H1 (cell line): Measurements from ENCODE around the gene RBM4. TPM values are rescaled to one million over a fixed set of nuclear protein-coding genes. Genes with fewer than 3 reads are reported as not detected.

ENCODE experiments used
- CTCF ChIA-PET: fragments of 300-600 bp; sonication (Branson Sonifier 250); formaldehyde crosslinking; loops from one replicate; lab custom pipeline; 2021; ENCODE audit not compliant: partially characterized antibody; lab: Charles Lee
- POLR2A ChIA-PET: fragments of 300-600 bp; sonication (Branson Sonifier 250); formaldehyde crosslinking; loops from one replicate; lab custom pipeline; 2021; ENCODE audit warnings: inconsistent platforms; ENCODE audit not compliant: partially characterized antibody; lab: Charles Lee
- DNase-seq, 2 experiments: peaks; one replicate each; pipeline versions ENCODE4 v3.0.0 to v3.0.0-alpha.2; 2010 to 2022; ENCODE audit warnings: low spot score in 2 of 2, low read depth in 1 of 2, mixed read lengths in 1 of 2
- FAIRE-seq: peaks from 2 replicates; lab custom pipeline; 2011; peaks lifted over from hg19 to GRCh38; lab: Jason Lieb, UNC
- H2AFZ ChIP-seq: 2 replicates; pipeline ENCODE4 v1.8.1; 2012; ENCODE audit warnings: low read length, inconsistent platforms
- H2AK5ac ChIP-seq: 2 replicates; pipeline ENCODE4 v1.6.1; 2013; ENCODE audit warnings: low read depth, low read length
- H2BK120ac ChIP-seq: replicated peaks from 2 replicates; pipeline ENCODE3; 2013; ENCODE audit warnings: low read depth, low read length, inconsistent platforms
- H2BK12ac ChIP-seq: 2 replicates; pipeline ENCODE4 v1.6.1; 2013; ENCODE audit warnings: low read depth, low read length
- H2BK15ac ChIP-seq: 2 replicates; pipeline ENCODE4 v1.6.1; 2013; ENCODE audit warnings: low read length
- H2BK20ac ChIP-seq: 2 replicates; pipeline ENCODE4 v1.6.1; 2013; ENCODE audit warnings: low read length
- H2BK5ac ChIP-seq: 2 replicates; pipeline ENCODE4 v1.6.1; 2013; ENCODE audit warnings: low read depth, low read length
- H3K14ac ChIP-seq: 2 replicates; pipeline ENCODE4 v1.6.1; 2013; ENCODE audit warnings: inconsistent platforms; ENCODE audit not compliant: insufficient read length
- H3K18ac ChIP-seq: 2 replicates; pipeline ENCODE4 v1.6.1; 2013; ENCODE audit warnings: low read length; ENCODE audit errors: extremely low read depth
- H3K23ac ChIP-seq: 2 replicates; pipeline ENCODE4 v1.6.1; 2013; ENCODE audit warnings: inconsistent platforms; ENCODE audit not compliant: insufficient read length
- H3K23me2 ChIP-seq: 2 replicates; pipeline ENCODE4 v1.6.1; 2013; ENCODE audit warnings: low read depth, low read length
- H3K27ac ChIP-seq: 2 replicates; pipeline ENCODE4 v1.6.1; 2011; ENCODE audit warnings: low read depth, low read length, inconsistent platforms
- H3K27me3 ChIP-seq, 4 experiments: replicated peaks in 1 of 4; 1 replicate in 1 of 4; 2 replicates in 3 of 4; pipeline versions ENCODE4 v1.6.1 to v1.8.1; 2011 to 2013; ENCODE audit warnings: low read length in 3 of 4, mild to moderate bottlenecking in 3 of 4, inconsistent platforms in 2 of 4, mixed read lengths in 2 of 4, moderate library complexity in 1 of 4; ENCODE audit not compliant: control insufficient read depth in 3 of 4, insufficient read depth in 3 of 4; ENCODE audit errors: extremely low read depth in 1 of 4
- H3K36me3 ChIP-seq, 4 experiments: 2 replicates each; pipeline versions ENCODE4 v1.6.1 to v1.8.1; 2011 to 2013; ENCODE audit warnings: mild to moderate bottlenecking in 4 of 4, low read length in 3 of 4, moderate library complexity in 2 of 4, control low read depth in 1 of 4, inconsistent platforms in 1 of 4; ENCODE audit not compliant: insufficient read depth in 4 of 4, control insufficient read depth in 2 of 4
- H3K4ac ChIP-seq: replicated peaks from 2 replicates; pipeline ENCODE3; 2013; ENCODE audit warnings: low read length, low read depth, mixed read lengths, inconsistent platforms; ENCODE audit not compliant: insufficient read length
- H3K4me1 ChIP-seq, 4 experiments: replicated peaks in 1 of 4; 1 replicate in 1 of 4; 2 replicates in 3 of 4; pipeline versions ENCODE4 v1.6.1 to v1.8.1; 2011 to 2013; ENCODE audit warnings: low read length in 3 of 4, inconsistent platforms in 2 of 4, mixed read lengths in 1 of 4; ENCODE audit not compliant: insufficient read depth in 4 of 4, control insufficient read depth in 3 of 4
- H3K4me2 ChIP-seq, 2 experiments: 2 replicates each; pipeline versions ENCODE4 v1.6.1 to v1.8.1; 2011 to 2013; ENCODE audit warnings: low read depth in 2 of 2, low read length in 2 of 2, control low read depth in 1 of 2, inconsistent platforms in 1 of 2, mild to moderate bottlenecking in 1 of 2; ENCODE audit not compliant: insufficient read depth in 1 of 2
- H3K4me3 ChIP-seq, 4 experiments: fragments of 200-600, 300-600 bp in 1 of 4; sonication (generic), shearing (Covaris generic), sonication (Bioruptor Twin) in 1 of 4; 2 replicates each; pipeline versions ENCODE4 v1.5.1 to v1.8.1; 2011 to 2016; ENCODE audit warnings: low read length in 4 of 4, low read depth in 3 of 4, control low read depth in 2 of 4, inconsistent platforms in 2 of 4, mild to moderate bottlenecking in 2 of 4, mixed read lengths in 1 of 4, moderate library complexity in 1 of 4; ENCODE audit not compliant: insufficient read depth in 2 of 4; ENCODE audit errors: extremely low read depth in 1 of 4
- H3K56ac ChIP-seq: replicated peaks from 2 replicates; pipeline ENCODE3; 2013; ENCODE audit warnings: low read depth, mild to moderate bottlenecking, mixed read lengths, low read length, inconsistent platforms; ENCODE audit not compliant: insufficient read length
- H3K79me1 ChIP-seq: 2 replicates; pipeline ENCODE4 v1.6.1; 2013; ENCODE audit warnings: low read depth, low read length, control low read depth
- H3K79me2 ChIP-seq, 2 experiments: 2 replicates each; pipeline versions ENCODE4 v1.6.1 to v1.8.1; 2012 to 2013; ENCODE audit warnings: low read length in 2 of 2, mild to moderate bottlenecking in 2 of 2, inconsistent platforms in 1 of 2; ENCODE audit not compliant: insufficient read depth in 2 of 2, control insufficient read depth in 1 of 2
- H3K9ac ChIP-seq, 4 experiments: replicated peaks in 1 of 4; 1 replicate in 1 of 4; 2 replicates in 3 of 4; pipeline versions ENCODE4 v1.6.1 to v1.8.1; 2011 to 2013; ENCODE audit warnings: low read depth in 3 of 4, low read length in 3 of 4, control low read depth in 2 of 4, mild to moderate bottlenecking in 2 of 4, moderate library complexity in 2 of 4, inconsistent platforms in 1 of 4; ENCODE audit errors: extremely low read depth in 1 of 4
- H3K9me3 ChIP-seq, 2 experiments: 2 replicates each; pipeline versions ENCODE4 v1.6.1 to v1.8.1; 2012 to 2013; ENCODE audit warnings: mild to moderate bottlenecking in 2 of 2, moderate library complexity in 2 of 2, control low read depth in 1 of 2, inconsistent platforms in 1 of 2, low read depth in 1 of 2, low read length in 1 of 2, mixed read lengths in 1 of 2; ENCODE audit not compliant: insufficient read depth in 2 of 2
- H4K20me1 ChIP-seq, 2 experiments: replicated peaks in 1 of 2; 2 replicates each; pipeline versions ENCODE3 to v1.8.1; 2011 to 2013; ENCODE audit warnings: inconsistent platforms in 2 of 2, low read length in 2 of 2, mild to moderate bottlenecking in 1 of 2; ENCODE audit not compliant: insufficient read depth in 2 of 2, control insufficient read depth in 1 of 2
- H4K5ac ChIP-seq: 2 replicates; pipeline ENCODE4 v1.6.1; 2013; ENCODE audit warnings: low read length, low read depth, mixed read lengths, inconsistent platforms; ENCODE audit not compliant: insufficient read length
- H4K8ac ChIP-seq: 2 replicates; pipeline ENCODE4 v1.8.0; 2013; ENCODE audit warnings: mild to moderate bottlenecking, moderate library complexity, low read length, inconsistent platforms; ENCODE audit not compliant: insufficient read depth; ENCODE audit errors: extremely low read depth
- H4K91ac ChIP-seq: replicated peaks from 2 replicates; pipeline ENCODE3; 2013; ENCODE audit warnings: low read length, mixed read lengths, inconsistent platforms; ENCODE audit not compliant: insufficient read length
- CBX5 ChIP-seq: fragments of 300-800, 300-1000 bp; sonication (generic); IDR thresholded peaks from 2 replicates; pipeline ENCODE4 v1.7.1; 2016; ENCODE audit warnings: antibody characterized with exemption, low read length, low read depth
- POLR2AphosphoS5 ChIP-seq: IDR thresholded peaks from 2 replicates; pipeline ENCODE4 v1.6.1; 2011; ENCODE audit warnings: low read depth, low read length
- WGBS, 2 experiments: shearing (Covaris generic) in 1 of 2; methylation state at CpG; one replicate each; pipeline versions ENCODE4 v1.1.6 to v1.1.7; 2013 to 2015; ENCODE audit warnings: low lambda C conversion rate in 2 of 2, mixed read lengths in 2 of 2, inconsistent platforms in 1 of 2, low coverage in 1 of 2, missing lambda C conversion rate in 1 of 2; ENCODE audit not compliant: insufficient replicate concordance in 2 of 2, insufficient coverage in 1 of 2, insufficient read length in 1 of 2; ENCODE audit errors: extremely low coverage in 1 of 2, missing lambda C conversion rate in 1 of 2; 5-methylcytosine and 5-hydroxymethylcytosine counted together
- polyA plus RNA-seq, 7 experiments: library from polyadenylated mRNA; depleted of rRNA in 3 of 7; stranded (reverse) in 5 of 7; unstranded in 2 of 7; fragments of >200 nt in 5 of 7; fragments of 200-250 nt in 2 of 7; gene quantifications; 1 replicate in 5 of 7; 2 replicates in 1 of 7; 4 replicates in 1 of 7; pipeline versions ENCODE4 v1.2.1 to v1.2.3, GENCODE V29; 2011 to 2013; ENCODE audit warnings: missing spikeins in 2 of 7, mixed read lengths in 2 of 7
- total RNA-seq: library from RNA; stranded (reverse); fragmentation: NEBNext Ultra II Directional; extraction: Animal tissue kit (Norgen Biotek cat#: 25700); gene quantifications from 2 replicates; pipeline ENCODE4 v1.2.1, GENCODE V29; 2021

The RBM4 gene
- total and polyA plus RNA-seq, 2 of the 8 experiments (the other 6 are each of a cell fraction or from before 2014, with no cell fraction given), result 192 to 330 TPM

GRCh38 chr11:66685276-66686099 is 47.0 kb downstream of the RBM4 start:
- Histone ChIP-seq H2BK120ac (no peak overlapping the region), H3K23ac (no peak overlapping the region), H2BK20ac (no peak overlapping the region), H4K8ac (no peak overlapping the region), H3K18ac (no peak overlapping the region), H3K23me2 (no peaks in the 10 kb centered on the region), H3K27me3 (no peaks in the 10 kb centered on the region), H3K27ac (no peak overlapping the region), H3K4me2 (no peak overlapping the region), H3K79me2 (no peaks in the 10 kb centered on the region), H4K20me1 (peaks cover 0 to 4% of the 10 kb centered on the region in 2 experiments), H2AFZ (no peak overlapping the region), H2AK5ac (no peak overlapping the region), H2BK15ac (no peak overlapping the region), H2BK12ac (no peak overlapping the region), H4K5ac (no peak overlapping the region), H3K56ac (no peak overlapping the region), H3K4ac (no peak overlapping the region), H3K36me3 (peaks cover 9 to 46% (median 34%) of the 10 kb centered on the region in 4 experiments; a peak in 7 of 8 replicates), H3K79me1 (no peaks in the 10 kb centered on the region), H3K4me1 (no peaks in the 10 kb centered on the region), H3K4me3 (no peak overlapping the region), H3K9me3 (0 out of 4 replicates have a peak, but pooled peaks cover 0 to 5% of the 10 kb centered on the region in 2 experiments), H3K14ac (no peak overlapping the region)
- ChIA-PET CTCF (interaction anchor here (0.5 to 1.4 kb wide), 6 partner anchors 10 to 305 kb away, joined by 3 to 11 read pairs (median 4); no protein-coding TSS in a partner anchor), POLR2A (interaction anchor here (0.8 to 1.6 kb wide), 3 partner anchors 9 to 157 kb away, joined by 3 to 7 read pairs (median 3); partner anchors contain the start of gene RBM4B)
- DNase-seq (no peak), FAIRE-seq (no peak)
- WGBS, 2 experiments, result 93% methylated on average over 22 of the region's 27 CpGs; no CpG with 5 or more reads in 1 of the 2 experiments
- TF ChIP-seq POLR2AphosphoS5 (0 out of 2 replicates have a peak, but pooled peaks have one; percentile 26), CBX5 (no peak)
- TF ChIP-seq, all 59 proteins: peak for 1
- Histone ChIP-seq H3K9ac (no peak overlapping the region; a peak in 1 of 7 replicates), H4K91ac (no peak overlapping the region), H2BK5ac (no peak overlapping the region)
